Peyer's patch (tissue), 4 donors: ENCODE measurements around the gene SATB1. TPM values are rescaled to one million over a fixed set of nuclear protein-coding genes. Genes with fewer than 3 reads are reported as not detected.

Experiments
- DNase-seq, 3 donors: peaks; one replicate each; pipeline ENCODE4 v3.0.0-alpha.2; 2017 to 2019
- H3K27ac ChIP-seq, 4 donors: fragments of 200-600 bp; sonication (generic); one replicate each; pipeline ENCODE4 v1.5.1; 2016 to 2019
- H3K27me3 ChIP-seq, 2 donors: fragments of 200-600 bp; sonication (generic); one replicate each; pipeline ENCODE4 v1.5.1; 2019
- H3K36me3 ChIP-seq, 3 donors: fragments of 200-600 bp; sonication (generic); one replicate each; pipeline ENCODE4 v1.5.1; 2016 to 2019
- H3K4me1 ChIP-seq, 4 donors: fragments of 200-600 bp; sonication (generic); one replicate each; pipeline ENCODE4 v1.5.1; 2016 to 2019
- H3K4me3 ChIP-seq, 4 donors: fragments of 200-600 bp; sonication (generic); 1 replicate in 3 of 4; 2 replicates in 1 of 4; pipeline ENCODE4 v1.5.1; 2016 to 2019; ENCODE audit warnings: mild to moderate bottlenecking in 1 of 4
- H3K9me3 ChIP-seq, 4 donors: fragments of 200-600 bp; sonication (generic); one replicate each; pipeline ENCODE4 v1.5.1; 2016 to 2019; ENCODE audit warnings: mild to moderate bottlenecking in 1 of 4
- CTCF ChIP-seq, 6 experiments: fragments of 450-650 bp in 4 of 6; fragments of 200-600 bp in 2 of 6; sonication (generic) in 1 of 6; IDR thresholded peaks; one replicate each; pipeline ENCODE4 v1.5.1; 2017 to 2019; ENCODE audit warnings: antibody characterized with exemption in 6 of 6, mild to moderate bottlenecking in 3 of 6, moderate library complexity in 1 of 6
- POLR2A ChIP-seq, 2 donors: fragments of 450-650 bp; IDR thresholded peaks; one replicate each; pipeline ENCODE4 v1.5.1; 2017; ENCODE audit warnings: antibody characterized with exemption in 2 of 2, mild to moderate bottlenecking in 2 of 2, moderate library complexity in 2 of 2
- total RNA-seq, 4 donors: library from RNA; depleted of rRNA; stranded (reverse); fragments of >200 nt; gene quantifications; one replicate each; pipeline ENCODE4 v1.1.0, GENCODE V29; 2016

SATB1 gene
- total RNA-seq, 4 donors from 2014 or later, result 46.6 to 101 (median 63.2) TPM

GRCh38 chr3:18396428-18396827 is 28.7 kb downstream of the SATB1 start:
- TF ChIP-seq CTCF (IDR thresholded peaks at IDR 0.05) (no peak), POLR2A (IDR thresholded peaks at IDR 0.05) (no peak)
- no peak for DNase-seq
- H3K27me3 ChIP-seq, result no peaks in the 10 kb centered on the region
- H3K4me1 ChIP-seq, result no peaks in the 10 kb centered on the region
- H3K9me3 ChIP-seq, result no peaks in the 10 kb centered on the region
- no peak overlapping the region for H3K27ac ChIP-seq
- H3K4me3 ChIP-seq, result no peak overlapping the region
- H3K36me3 ChIP-seq, result peaks cover 0 to 33% (median 0%) of the 10 kb centered on the region in 3 donors

- Histone ChIP-seq H3K36me3 (peaks cover 0 to 33% (median 0%) of the 10 kb centered on the region in 3 donors), H3K4me3 (no peak overlapping the region), H3K9me3 (no peaks in the 10 kb centered on the region), H3K4me1 (no peaks in the 10 kb centered on the region), H3K27me3 (no peaks in the 10 kb centered on the region), H3K27ac (no peak overlapping the region)
- TF ChIP-seq POLR2A (IDR thresholded peaks at IDR 0.05) (no peak), CTCF (IDR thresholded peaks at IDR 0.05) (no peak)
- no peak for DNase-seq
Measured at GRCh38 chr3:18394384-18394995, 30.6 kb downstream of the SATB1 start.

- H3K9me3 ChIP-seq, result no peaks in the 10 kb centered on the region
- no peak for TF ChIP-seq POLR2A (IDR thresholded peaks at IDR 0.05)
- no peak for TF ChIP-seq CTCF (IDR thresholded peaks at IDR 0.05)
- H3K4me1 ChIP-seq, result no peaks in the 10 kb centered on the region
Measured at GRCh38 chr3:18393906-18394305, 31.2 kb downstream of the SATB1 start.

GRCh38 chr3:18390024-18390660 is 35.0 kb downstream of the SATB1 start:
- DNase-seq, result no peak
- Histone ChIP-seq H3K4me1 (no peaks in the 10 kb centered on the region), H3K27ac (no peak overlapping the region), H3K4me3 (no peak overlapping the region), H3K9me3 (no peaks in the 10 kb centered on the region), H3K36me3 (peaks cover 0 to 26% (median 0%) of the 10 kb centered on the region in 3 donors), H3K27me3 (no peaks in the 10 kb centered on the region)
- TF ChIP-seq POLR2A (IDR thresholded peaks at IDR 0.05) (no peak), CTCF (IDR thresholded peaks at IDR 0.05) (no peak)

More at GRCh38 chr3:18393906-18394305, 31.2 kb downstream of the SATB1 start:
- Histone ChIP-seq H3K36me3 (peaks cover 0 to 33% (median 0%) of the 10 kb centered on the region in 3 donors), H3K27ac (no peak overlapping the region), H3K27me3 (no peaks in the 10 kb centered on the region), H3K4me3 (no peak overlapping the region)
- DNase-seq, result no peak

- Histone ChIP-seq H3K9me3 (no peaks in the 10 kb centered on the region), H3K27ac (no peak overlapping the region), H3K4me3 (no peak overlapping the region), H3K4me1 (no peaks in the 10 kb centered on the region), H3K27me3 (no peaks in the 10 kb centered on the region), H3K36me3 (peaks cover 0 to 17% (median 0%) of the 10 kb centered on the region in 3 donors)
- DNase-seq, result no peak
- TF ChIP-seq CTCF (IDR thresholded peaks at IDR 0.05) (peak in 5 of 6 experiments; percentile 41 to 56 (median 44)), POLR2A (IDR thresholded peaks at IDR 0.05) (no peak)
Measured at GRCh38 chr3:18389108-18389733, 35.9 kb downstream of the SATB1 start.
